ENCODE measurements around the gene ATP5F1E. TPM values are rescaled to one million over a fixed set of nuclear protein-coding genes. Genes with fewer than 3 reads are reported as not detected.

The ATP5F1E gene
- total and polyA plus RNA-seq, 9 of the 15 experiments (the other 6 are each of a cell fraction or from before 2014, with no cell fraction given): 60.3 to 162 (median 113) TPM

- TF ChIP-seq REST (IDR thresholded peaks at IDR 0.05; ENCODE audit: borderline replicate concordance) (no peak), REST (CRISPR knock-in tag; IDR thresholded peaks at IDR 0.05; ENCODE audit: low read depth) (peak; percentile 47; the same call in 1 of the 2 replicates), ZNF592 (IDR thresholded peaks at IDR 0.05) (no peak; the same call in 1 of the 2 replicates), ATF7 (IDR thresholded peaks at IDR 0.05) (peak; percentile 33; the same call in 1 of the 2 replicates), CREM (IDR thresholded peaks at IDR 0.05; ENCODE audit: low read depth) (peak; percentile 78; the same call in 1 of the 2 replicates), SUPT5H (IDR thresholded peaks at IDR 0.05) (0 out of 2 replicates have a peak, but pooled peaks have one; percentile 33), RBM25 (IDR thresholded peaks at IDR 0.05; ENCODE audit: low read depth, low read length, severe bottlenecking) (no peak), CTBP1 (IDR thresholded peaks at IDR 0.05; ENCODE audit: borderline replicate concordance) (peak; percentile 79), MEF2A (IDR thresholded peaks at IDR 0.05; ENCODE audit: control insufficient read depth, low read depth, low read length) (no peak), POLR2H (tag; IDR thresholded peaks at IDR 0.05; ENCODE audit: low read depth) (no peak), ZZZ3 (IDR thresholded peaks at IDR 0.05) (no peak), NRF1 (conservative IDR thresholded peaks at IDR 0.05 in 1 of 2, IDR thresholded peaks at IDR 0.05 in 1 of 2) (peak; percentile 97 to 98), NR2C2 (CRISPR knock-in tag; IDR thresholded peaks at IDR 0.05) (no peak), NR2C2 (tag; IDR thresholded peaks at IDR 0.05) (peak; percentile 78), ZNF583 (CRISPR knock-in tag; IDR thresholded peaks at IDR 0.05) (peak; percentile 15; the same call in 1 of the 2 replicates)
Measured at GRCh38 chr20:59042796-59043631, 10.9 kb upstream of the ATP5F1E start (continued).
